Karpas-422 (cell line): ENCODE measurements around the gene ITPK1. TPM values are rescaled to one million over a fixed set of nuclear protein-coding genes. Genes with fewer than 3 reads are reported as not detected.

Experiments used
- DNase-seq: peaks from one replicate; pipeline ENCODE4 v3.0.0-alpha.2; 2015
- H2AFZ ChIP-seq: fragments of 200-600 bp; sonication (generic); 2 replicates; pipeline ENCODE4 v1.6.1; 2014; ENCODE audit warnings: antibody characterized with exemption, low read length, mixed read lengths
- H3K27ac ChIP-seq: fragments of 200-600 bp; sonication (generic); 2 replicates; pipeline ENCODE4 v1.5.1; 2014; ENCODE audit warnings: mild to moderate bottlenecking, low read length, moderate library complexity
- H3K27me3 ChIP-seq: fragments of 200-600 bp; sonication (generic); 2 replicates; pipeline ENCODE4 v1.6.1; 2014; ENCODE audit warnings: low read length, mixed read lengths
- H3K36me3 ChIP-seq: fragments of 200-600 bp; sonication (generic); 2 replicates; pipeline ENCODE4 v1.6.1; 2014; ENCODE audit warnings: low read length, mixed read lengths; ENCODE audit not compliant: insufficient read depth
- H3K4me1 ChIP-seq: fragments of 200-600 bp; sonication (generic); 2 replicates; pipeline ENCODE4 v1.6.1; 2014; ENCODE audit warnings: mild to moderate bottlenecking, low read length, mixed read lengths
- H3K4me2 ChIP-seq: fragments of 200-600 bp; sonication (generic); 2 replicates; pipeline ENCODE4 v1.6.1; 2014; ENCODE audit warnings: low read length, low read depth, mild to moderate bottlenecking; ENCODE audit not compliant: poor library complexity, severe bottlenecking
- H3K4me3 ChIP-seq: fragments of 200-600 bp; sonication (generic); 2 replicates; pipeline ENCODE4 v1.5.1; 2014; ENCODE audit warnings: mild to moderate bottlenecking, antibody characterized with exemption, low read length, mixed read lengths
- H3K79me2 ChIP-seq: fragments of 200-600 bp; sonication (generic); 2 replicates; pipeline ENCODE4 v1.6.1; 2014; ENCODE audit warnings: mild to moderate bottlenecking, low read length, mixed read lengths
- H3K9ac ChIP-seq: fragments of 200-600 bp; sonication (generic); 2 replicates; pipeline ENCODE4 v1.6.0; 2014; ENCODE audit warnings: low read length
- H3K9me2 ChIP-seq: fragments of 200-600 bp; sonication (generic), shearing (Covaris generic); replicated peaks from 2 replicates; pipeline ENCODE4 v1.6.0; 2014; ENCODE audit warnings: mild to moderate bottlenecking, low read length, moderate library complexity; ENCODE audit not compliant: insufficient read depth
- H3K9me3 ChIP-seq: fragments of 300-700, 200-600 bp; sonication (generic); 2 replicates; pipeline ENCODE4 v1.6.1; 2014; ENCODE audit warnings: low read length, mixed read lengths
- H4K20me1 ChIP-seq: fragments of 200-600 bp; sonication (generic); 2 replicates; pipeline ENCODE4 v1.6.1; 2014; ENCODE audit warnings: mild to moderate bottlenecking, antibody characterized with exemption, low read length, low read depth; ENCODE audit not compliant: insufficient read depth
- total RNA-seq: library from RNA; depleted of rRNA; stranded (reverse); fragments of >200 nt; shearing (Covaris generic); gene quantifications from 2 replicates; pipeline ENCODE4 v1.2.3, GENCODE V29; 2014; ENCODE audit warnings: low replicate concordance

The ITPK1 gene
- total RNA-seq, 1 experiment from 2014 or later: 6.3 TPM

- H3K9me3 ChIP-seq: no peaks in the 10 kb centered on the region
- no peak for DNase-seq
- no peaks in the 10 kb centered on the region for H3K9me2 ChIP-seq
- peaks cover 3% of the 10 kb centered on the region; the same call in 1 of the 2 replicates for H4K20me1 ChIP-seq
- no peaks in the 10 kb centered on the region for H3K27me3 ChIP-seq
- no peaks in the 10 kb centered on the region for H3K79me2 ChIP-seq
- no peak overlapping the region for H2AFZ ChIP-seq
- H3K4me1 ChIP-seq: no peaks in the 10 kb centered on the region
- H3K4me2 ChIP-seq: no peak overlapping the region
- H3K27ac ChIP-seq: no peak overlapping the region
- no peaks in the 10 kb centered on the region for H3K36me3 ChIP-seq
- no peak overlapping the region for H3K9ac ChIP-seq
- H3K4me3 ChIP-seq: no peak overlapping the region
Measured at GRCh38 chr14:92926180-92926845, 189.4 kb downstream of the ITPK1 start.

GRCh38 chr14:92925446-92925845, 190.3 kb downstream of the ITPK1 start:
- no peak for DNase-seq
- Histone ChIP-seq H3K27me3 (no peaks in the 10 kb centered on the region), H4K20me1 (peaks cover 3% of the 10 kb centered on the region; the same call in 1 of the 2 replicates), H3K36me3 (no peaks in the 10 kb centered on the region), H3K4me2 (no peak overlapping the region), H3K79me2 (no peaks in the 10 kb centered on the region), H3K4me1 (no peaks in the 10 kb centered on the region), H2AFZ (no peak overlapping the region), H3K9me3 (no peaks in the 10 kb centered on the region), H3K9ac (no peak overlapping the region), H3K27ac (no peak overlapping the region), H3K9me2 (no peaks in the 10 kb centered on the region), H3K4me3 (no peak overlapping the region)

GRCh38 chr14:92924247-92924646, 191.5 kb downstream of the ITPK1 start:
- DNase-seq: no peak
- Histone ChIP-seq H3K79me2 (no peaks in the 10 kb centered on the region), H3K36me3 (no peaks in the 10 kb centered on the region), H3K4me2 (no peak overlapping the region), H3K4me3 (no peak overlapping the region), H3K27me3 (no peaks in the 10 kb centered on the region), H3K9me2 (no peaks in the 10 kb centered on the region), H3K9me3 (no peaks in the 10 kb centered on the region), H3K4me1 (no peaks in the 10 kb centered on the region), H3K27ac (no peak overlapping the region), H2AFZ (no peak overlapping the region), H4K20me1 (peaks cover 3% of the 10 kb centered on the region; the same call in 1 of the 2 replicates), H3K9ac (no peak overlapping the region)

GRCh38 chr14:92923744-92924103, 192.0 kb downstream of the ITPK1 start:
- Histone ChIP-seq H3K9me3 (no peaks in the 10 kb centered on the region), H3K27ac (no peak overlapping the region), H3K4me1 (no peaks in the 10 kb centered on the region), H3K27me3 (no peaks in the 10 kb centered on the region), H3K9me2 (no peaks in the 10 kb centered on the region), H4K20me1 (peaks cover 3% of the 10 kb centered on the region; the same call in 1 of the 2 replicates), H3K9ac (no peak overlapping the region), H2AFZ (no peak overlapping the region), H3K79me2 (no peaks in the 10 kb centered on the region), H3K4me3 (no peak overlapping the region), H3K4me2 (no peak overlapping the region), H3K36me3 (no peaks in the 10 kb centered on the region)
- DNase-seq: no peak

GRCh38 chr14:92922883-92923743, 192.6 kb downstream of the ITPK1 start, which contains the start of gene CHGA:
TSS of gene CHGA (plus strand) at chr14:92923150. CDS start at chr14:92923360, 210 bp downstream.
- Histone ChIP-seq H3K4me1 (no peaks in the 10 kb centered on the region), H3K9ac (no peak within 1 kb of the TSS), H2AFZ (no peak within 1 kb of the TSS), H3K36me3 (no peaks in the 10 kb centered on the region), H3K4me2 (no peak within 1 kb of the TSS), H3K79me2 (no peaks in the 10 kb centered on the region), H3K9me2 (no peaks in the 10 kb centered on the region), H3K27ac (no peak within 1 kb of the TSS), H3K9me3 (no peaks in the 10 kb centered on the region), H3K4me3 (no peak within 1 kb of the TSS), H4K20me1 (peaks cover 3% of the 10 kb centered on the region; the same call in 1 of the 2 replicates), H3K27me3 (no peaks in the 10 kb centered on the region)
- DNase-seq: no peak

- Histone ChIP-seq H3K27me3 (no peaks in the 10 kb centered on the region), H4K20me1 (peaks cover 3% of the 10 kb centered on the region; the same call in 1 of the 2 replicates), H3K79me2 (no peaks in the 10 kb centered on the region), H3K9me3 (no peaks in the 10 kb centered on the region), H3K36me3 (no peaks in the 10 kb centered on the region), H3K4me2 (no peak overlapping the region), H3K9me2 (no peaks in the 10 kb centered on the region), H3K4me1 (no peaks in the 10 kb centered on the region), H2AFZ (no peak overlapping the region), H3K9ac (no peak overlapping the region), H3K4me3 (no peak overlapping the region), H3K27ac (no peak overlapping the region)
- no peak for DNase-seq
Measured at GRCh38 chr14:92922155-92922735, 193.5 kb downstream of the ITPK1 start.

GRCh38 chr14:92920001-92920400, 195.7 kb downstream of the ITPK1 start:
- Histone ChIP-seq H3K79me2 (no peaks in the 10 kb centered on the region), H2AFZ (no peak overlapping the region), H3K9me2 (no peaks in the 10 kb centered on the region), H4K20me1 (peaks cover 3% of the 10 kb centered on the region; the same call in 1 of the 2 replicates), H3K27me3 (no peaks in the 10 kb centered on the region), H3K27ac (no peak overlapping the region), H3K4me2 (no peak overlapping the region), H3K36me3 (no peaks in the 10 kb centered on the region), H3K9ac (no peak overlapping the region), H3K4me1 (no peaks in the 10 kb centered on the region), H3K9me3 (no peaks in the 10 kb centered on the region), H3K4me3 (no peak overlapping the region)
- DNase-seq: no peak

- DNase-seq: no peak
- no peaks in the 10 kb centered on the region for H3K36me3 ChIP-seq
- no peaks in the 10 kb centered on the region for H3K79me2 ChIP-seq
- no peak overlapping the region for H3K4me3 ChIP-seq
- no peak overlapping the region for H3K4me2 ChIP-seq
- no peak overlapping the region for H2AFZ ChIP-seq
- H3K9me3 ChIP-seq: no peaks in the 10 kb centered on the region
- H4K20me1 ChIP-seq: no peaks in the 10 kb centered on the region; the same call in 1 of the 2 replicates
- no peak overlapping the region for H3K27ac ChIP-seq
- H3K9me2 ChIP-seq: no peaks in the 10 kb centered on the region
- H3K27me3 ChIP-seq: no peaks in the 10 kb centered on the region
- H3K9ac ChIP-seq: no peak overlapping the region
- no peaks in the 10 kb centered on the region for H3K4me1 ChIP-seq
Measured at GRCh38 chr14:92917956-92918355, 197.8 kb downstream of the ITPK1 start.
